ENCODE results near the gene SUCLA2. TPM values are rescaled to one million over a fixed set of nuclear protein-coding genes. Genes with fewer than 3 reads are reported as not detected.
A peak's percentile ranks its signal among the peaks of the same experiment; 100 is the strongest.

Gene SUCLA2
- total and polyA plus RNA-seq, 9 of the 15 experiments (the other 6 are each of a cell fraction or from before 2014, with no cell fraction given), result 23.3 to 52.9 (median 35.8) TPM

- Histone ChIP-seq H2AFZ (ENCODE audit: low read depth, low read length) (no peak overlapping the region), H3K4me2 (ENCODE audit: insufficient read depth, low read length) (no peak overlapping the region)
- intact Hi-C loops (cut with micrococcal nuclease), result no loop called here
Measured at GRCh38 chr13:48009284-48009683, 8.2 kb upstream of the SUCLA2 start.

GRCh38 chr13:48006396-48006795, 5.3 kb upstream of the SUCLA2 start:
- POLR2A ChIA-PET, result interaction anchor here (0.6 kb wide), 1 partner anchor 31 kb away, joined by 4 read pairs; the partner anchor contains the start of gene NUDT15
- in situ Hi-C loops (cut with MboI) (no loop called here), intact Hi-C loops (cut with micrococcal nuclease) (no loop called here)
- Histone ChIP-seq H3K9me1 (ENCODE audit: control insufficient read depth, insufficient read depth, low read length) (no peaks in the 10 kb centered on the region), H3K4me2 (ENCODE audit: insufficient read depth, low read length) (no peak overlapping the region), H3K27me3 (ENCODE audit: control insufficient read depth in 2 of 2, insufficient read depth in 2 of 2, low read length in 2 of 2) (no peaks in the 10 kb centered on the region), H3K79me2 (ENCODE audit: control insufficient read depth, insufficient read depth, low read length) (no peaks in the 10 kb centered on the region), H3K9ac (ENCODE audit: insufficient read depth in 1 of 2, low read depth in 2 of 2, low read length in 2 of 2) (no peak overlapping the region), H3K4me3 (no peak overlapping the region), H4K20me1 (replicated peaks; ENCODE audit: control insufficient read depth, insufficient read depth, low read length) (no peaks in the 10 kb centered on the region), H3K9me3 (replicated peaks; ENCODE audit: control insufficient read depth, insufficient read depth, low read depth, low read length) (no peaks in the 10 kb centered on the region), H3K36me3 (ENCODE audit: control insufficient read depth, insufficient read depth, low read length) (no peaks in the 10 kb centered on the region), H3K4me1 (replicated peaks in 1 of 2; ENCODE audit: control insufficient read depth in 2 of 2, insufficient read depth in 2 of 2, low read length in 2 of 2) (peaks cover 0 to 1% of the 10 kb centered on the region in 2 experiments; a peak in 4 of 5 replicates), H2AFZ (ENCODE audit: low read depth, low read length) (no peak overlapping the region), H3K27ac (ENCODE audit: extremely low read depth, low read depth, low read length) (no peak overlapping the region)
- 8% methylated on average over 1 of the region's 1 CpG for WGBS (ENCODE audit: insufficient coverage, low coverage, missing lambda C conversion rate)
- FAIRE-seq (no peak), DNase-seq (ENCODE audit: extremely low read depth in 1 of 4, low spot score in 3 of 4) (no peak), ATAC-seq (no peak)
- CTCF ChIA-PET (ENCODE audit: low intra/inter-chr PET ratio), result no interaction called here
- no TSS peak for BruUV-seq (replicated peaks)
- TF ChIP-seq E2F4 (CRISPR knock-in tag; IDR thresholded peaks at IDR 0.05; ENCODE audit: low read depth) (no peak), RAD51 (IDR thresholded peaks at IDR 0.05; ENCODE audit: borderline replicate concordance, low read depth) (no peak), MAFF (IDR thresholded peaks at IDR 0.05; ENCODE audit: low read length) (peak; percentile 34; the same call in 1 of the 2 replicates), ZNF655 (CRISPR knock-in tag; IDR thresholded peaks at IDR 0.05) (no peak), MYBL2 (IDR thresholded peaks at IDR 0.05; ENCODE audit: low read depth) (no peak), MYBL2 (CRISPR knock-in tag; IDR thresholded peaks at IDR 0.05; ENCODE audit: borderline replicate concordance) (no peak), ZNF707 (CRISPR knock-in tag; conservative IDR thresholded peaks at IDR 0.05) (no peak), ZNF77 (CRISPR knock-in tag; IDR thresholded peaks at IDR 0.05) (no peak), CREB1 (IDR thresholded peaks at IDR 0.05) (no peak), CREB1 (CRISPR knock-in tag; IDR thresholded peaks at IDR 0.05) (no peak), ZNF316 (IDR thresholded peaks at IDR 0.05) (peak; percentile 43; the same call in 1 of the 2 replicates), MEF2A (IDR thresholded peaks at IDR 0.05; ENCODE audit: control insufficient read depth, low read depth, low read length) (no peak), MCM5 (IDR thresholded peaks at IDR 0.05; ENCODE audit: low read depth) (no peak), ELF2 (CRISPR knock-in tag; IDR thresholded peaks at IDR 0.05) (no peak)

More at GRCh38 chr13:48009284-48009683, 8.2 kb upstream of the SUCLA2 start:
- H4K20me1 ChIP-seq (replicated peaks; ENCODE audit: control insufficient read depth, insufficient read depth, low read length), result no peaks in the 10 kb centered on the region
- no peak overlapping the region for H3K4me3 ChIP-seq
- DNase-seq (ENCODE audit: extremely low read depth in 1 of 4, low spot score in 3 of 4) (no peak), ATAC-seq (no peak), FAIRE-seq (no peak)
- CTCF ChIA-PET (ENCODE audit: low intra/inter-chr PET ratio), result no interaction called here
- H3K4me1 ChIP-seq (replicated peaks in 1 of 2; ENCODE audit: control insufficient read depth in 2 of 2, insufficient read depth in 2 of 2, low read length in 2 of 2), result no peaks in the 10 kb centered on the region
- BruUV-seq (replicated peaks), result no TSS peak
- H3K9ac ChIP-seq (ENCODE audit: insufficient read depth in 1 of 2, low read depth in 2 of 2, low read length in 2 of 2), result no peak overlapping the region
- POLR2A ChIA-PET, result no interaction called here
- no peaks in the 10 kb centered on the region for H3K9me1 ChIP-seq (ENCODE audit: control insufficient read depth, insufficient read depth, low read length)
- in situ Hi-C loops (cut with MboI), result no loop called here
- TF ChIP-seq SNRNP70 (optimal IDR thresholded peaks at IDR 0.05; ENCODE audit: low read depth, low read length), result no peak
- TF ChIP-seq ADNP (tag; IDR thresholded peaks at IDR 0.05), result no peak
- 9% methylated on average over 1 of the region's 1 CpG for WGBS (ENCODE audit: insufficient coverage, low coverage, missing lambda C conversion rate)
- no peaks in the 10 kb centered on the region for H3K27me3 ChIP-seq (ENCODE audit: control insufficient read depth in 2 of 2, insufficient read depth in 2 of 2, low read length in 2 of 2)
- no peak overlapping the region for H3K27ac ChIP-seq (ENCODE audit: extremely low read depth, low read depth, low read length)
- no peaks in the 10 kb centered on the region for H3K9me3 ChIP-seq (replicated peaks; ENCODE audit: control insufficient read depth, insufficient read depth, low read depth, low read length)
- H3K36me3 ChIP-seq (ENCODE audit: control insufficient read depth, insufficient read depth, low read length), result no peaks in the 10 kb centered on the region
- H3K79me2 ChIP-seq (ENCODE audit: control insufficient read depth, insufficient read depth, low read length), result no peaks in the 10 kb centered on the region

Data from K562 (cell line).